Mammary epithelial cell (primary cell): Measurements from ENCODE around the gene SPRTN.

Experiments
- EZH2 ChIP-seq: IDR thresholded peaks from 2 replicates; pipeline ENCODE4 v1.6.1; 2012; ENCODE audit warnings: low read length, inconsistent platforms, borderline replicate concordance
- TF ChIP-seq, protein P1 (sequence below), 2 donors: IDR thresholded peaks in 1 of 2; conservative IDR thresholded peaks in 1 of 2; 2 replicates each; pipeline ENCODE4 v1.5.1; 2011 to 2012; ENCODE audit warnings: inconsistent platforms in 2 of 2, low read length in 2 of 2, mild to moderate bottlenecking in 2 of 2, control low read depth in 1 of 2, low read depth in 1 of 2; ENCODE audit not compliant: insufficient read depth in 1 of 2; ENCODE audit errors: extremely low read depth in 1 of 2

DNA sequence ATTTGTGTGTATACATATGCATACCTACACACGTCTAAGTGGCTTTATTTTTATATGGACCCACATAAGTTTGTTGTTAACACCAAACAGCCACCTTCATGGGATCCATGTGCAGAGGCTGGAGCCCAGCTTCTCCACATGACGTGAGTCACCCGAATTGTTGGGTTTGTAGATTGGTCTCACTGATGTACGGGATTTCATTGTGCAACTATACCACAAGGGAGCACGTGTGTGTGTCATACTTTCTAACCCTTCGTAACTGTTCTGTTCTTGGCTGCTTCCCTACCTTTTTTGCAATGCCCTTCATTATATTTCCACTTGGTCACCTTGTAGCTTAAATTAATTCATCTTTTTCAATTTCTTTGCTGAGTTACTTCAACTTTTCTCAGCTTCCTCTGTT, 21.0 kb downstream of the SPRTN start:
- TF ChIP-seq, protein P1, sequence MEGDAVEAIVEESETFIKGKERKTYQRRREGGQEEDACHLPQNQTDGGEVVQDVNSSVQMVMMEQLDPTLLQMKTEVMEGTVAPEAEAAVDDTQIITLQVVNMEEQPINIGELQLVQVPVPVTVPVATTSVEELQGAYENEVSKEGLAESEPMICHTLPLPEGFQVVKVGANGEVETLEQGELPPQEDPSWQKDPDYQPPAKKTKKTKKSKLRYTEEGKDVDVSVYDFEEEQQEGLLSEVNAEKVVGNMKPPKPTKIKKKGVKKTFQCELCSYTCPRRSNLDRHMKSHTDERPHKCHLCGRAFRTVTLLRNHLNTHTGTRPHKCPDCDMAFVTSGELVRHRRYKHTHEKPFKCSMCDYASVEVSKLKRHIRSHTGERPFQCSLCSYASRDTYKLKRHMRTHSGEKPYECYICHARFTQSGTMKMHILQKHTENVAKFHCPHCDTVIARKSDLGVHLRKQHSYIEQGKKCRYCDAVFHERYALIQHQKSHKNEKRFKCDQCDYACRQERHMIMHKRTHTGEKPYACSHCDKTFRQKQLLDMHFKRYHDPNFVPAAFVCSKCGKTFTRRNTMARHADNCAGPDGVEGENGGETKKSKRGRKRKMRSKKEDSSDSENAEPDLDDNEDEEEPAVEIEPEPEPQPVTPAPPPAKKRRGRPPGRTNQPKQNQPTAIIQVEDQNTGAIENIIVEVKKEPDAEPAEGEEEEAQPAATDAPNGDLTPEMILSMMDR (conservative IDR thresholded peaks at IDR 0.05 in 1 of 2, IDR thresholded peaks at IDR 0.05 in 1 of 2; ENCODE audit: extremely low read depth in 1 of 2, insufficient read depth in 1 of 2, low read depth in 1 of 2, low read length in 2 of 2) = no peak
- TF ChIP-seq EZH2 = no peak
